Left forelimb (tissue), 1 donor: Measurements from ENCODE around the gene PTBP3.
"Not testable (repeated sequence)": the region's sequence is repeated elsewhere in the genome, so short reads cannot be mapped to it uniquely, and the experiment has no call there.

Experiments
- DNase-seq: peaks from one replicate; pipeline ENCODE4 v3.0.0-alpha.2; 2018; ENCODE audit warnings: low spot score

The PTBP3 gene, protein sequence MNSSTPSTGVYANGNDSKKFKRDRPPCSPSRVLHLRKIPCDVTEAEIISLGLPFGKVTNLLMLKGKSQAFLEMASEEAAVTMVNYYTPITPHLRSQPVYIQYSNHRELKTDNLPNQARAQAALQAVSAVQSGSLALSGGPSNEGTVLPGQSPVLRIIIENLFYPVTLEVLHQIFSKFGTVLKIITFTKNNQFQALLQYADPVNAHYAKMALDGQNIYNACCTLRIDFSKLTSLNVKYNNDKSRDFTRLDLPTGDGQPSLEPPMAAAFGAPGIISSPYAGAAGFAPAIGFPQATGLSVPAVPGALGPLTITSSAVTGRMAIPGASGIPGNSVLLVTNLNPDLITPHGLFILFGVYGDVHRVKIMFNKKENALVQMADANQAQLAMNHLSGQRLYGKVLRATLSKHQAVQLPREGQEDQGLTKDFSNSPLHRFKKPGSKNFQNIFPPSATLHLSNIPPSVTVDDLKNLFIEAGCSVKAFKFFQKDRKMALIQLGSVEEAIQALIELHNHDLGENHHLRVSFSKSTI

DNA sequence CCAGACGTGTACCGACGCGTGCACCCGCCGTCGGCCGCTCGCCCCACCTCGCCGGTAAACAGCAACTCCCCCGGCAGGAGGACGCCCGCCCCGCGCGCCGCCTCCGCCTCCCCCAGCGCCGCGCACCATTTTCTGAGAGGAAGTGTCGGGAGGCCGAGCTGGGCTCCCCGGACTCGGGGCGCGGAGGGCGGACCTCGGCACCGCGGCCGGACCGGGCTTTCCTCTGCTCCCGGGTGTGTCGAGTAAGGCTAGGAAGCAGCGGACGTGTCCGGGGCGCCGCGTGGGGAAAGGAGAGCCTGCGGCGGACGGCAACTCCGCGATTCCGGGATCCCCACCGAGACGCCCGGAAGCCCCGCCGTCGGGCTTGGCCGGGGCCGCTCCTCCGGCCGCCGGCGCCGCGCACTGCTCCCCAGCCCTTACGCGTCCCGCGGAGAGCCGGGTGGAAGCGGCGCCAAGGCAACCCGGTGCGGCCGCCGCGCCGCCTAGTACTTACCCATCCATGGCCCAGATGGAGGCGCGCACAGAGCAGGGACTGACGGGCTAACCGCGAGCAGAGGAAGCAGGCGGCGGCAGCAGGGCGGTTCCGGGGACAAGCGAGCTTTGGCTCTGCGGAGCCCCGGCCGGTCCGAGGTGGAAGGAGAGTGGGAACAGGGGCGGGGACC is at the start of gene PTBP3:
TSS of gene PTBP3 (minus strand) at position 643 of the 662 bp plus-strand sequence. CDS start 35,754 bp downstream, outside the sequence.
- peak; percentile 88 for DNase-seq

DNA sequence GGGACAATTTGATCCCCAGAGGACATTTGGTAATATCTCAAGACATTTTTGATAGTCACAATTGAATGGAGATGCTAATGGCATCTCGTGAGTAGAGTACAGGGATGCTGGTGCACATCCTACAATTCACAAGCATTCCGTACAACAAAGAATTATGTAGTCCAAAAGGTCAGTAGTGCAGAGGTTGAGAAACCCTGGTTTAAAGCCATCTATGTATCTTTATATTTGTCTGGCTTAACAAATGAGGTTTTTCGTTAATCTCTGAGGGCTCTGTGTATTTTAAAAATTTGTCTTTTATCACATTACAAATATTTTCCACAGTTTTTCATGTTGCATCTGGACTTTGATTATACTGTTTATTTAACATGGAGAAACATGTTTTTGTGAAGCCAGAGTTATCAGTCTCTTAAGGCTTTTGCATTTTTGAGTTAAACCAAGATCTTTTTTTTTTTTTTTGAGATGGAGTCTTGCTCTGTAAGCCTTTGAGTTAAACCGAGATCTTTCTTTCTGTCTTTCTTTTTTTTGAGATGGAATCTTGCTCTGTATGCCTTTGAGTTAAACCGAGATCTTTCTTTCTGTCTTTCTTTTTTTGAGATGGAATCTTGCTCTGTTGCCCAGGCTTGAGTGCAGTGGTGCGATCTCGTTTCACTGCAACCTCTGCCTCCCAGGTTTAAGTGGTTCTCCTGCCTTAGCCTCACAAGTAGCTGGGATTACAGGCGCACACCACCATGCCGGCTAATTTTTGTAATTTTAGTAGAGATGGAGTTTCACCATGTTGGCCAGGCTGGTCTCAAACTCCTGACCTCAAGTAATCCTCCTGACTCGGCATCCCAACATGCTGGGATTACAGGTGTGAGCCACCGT is 49.3 kb upstream of the PTBP3 start:
- DNase-seq = no peak

GRCh38 chr9:112382066-112382465 is 48.6 kb upstream of the PTBP3 start:
- no peak for DNase-seq

GRCh38 chr9:112380825-112381221 is 47.4 kb upstream of the PTBP3 start:
- DNase-seq = no peak

DNA sequence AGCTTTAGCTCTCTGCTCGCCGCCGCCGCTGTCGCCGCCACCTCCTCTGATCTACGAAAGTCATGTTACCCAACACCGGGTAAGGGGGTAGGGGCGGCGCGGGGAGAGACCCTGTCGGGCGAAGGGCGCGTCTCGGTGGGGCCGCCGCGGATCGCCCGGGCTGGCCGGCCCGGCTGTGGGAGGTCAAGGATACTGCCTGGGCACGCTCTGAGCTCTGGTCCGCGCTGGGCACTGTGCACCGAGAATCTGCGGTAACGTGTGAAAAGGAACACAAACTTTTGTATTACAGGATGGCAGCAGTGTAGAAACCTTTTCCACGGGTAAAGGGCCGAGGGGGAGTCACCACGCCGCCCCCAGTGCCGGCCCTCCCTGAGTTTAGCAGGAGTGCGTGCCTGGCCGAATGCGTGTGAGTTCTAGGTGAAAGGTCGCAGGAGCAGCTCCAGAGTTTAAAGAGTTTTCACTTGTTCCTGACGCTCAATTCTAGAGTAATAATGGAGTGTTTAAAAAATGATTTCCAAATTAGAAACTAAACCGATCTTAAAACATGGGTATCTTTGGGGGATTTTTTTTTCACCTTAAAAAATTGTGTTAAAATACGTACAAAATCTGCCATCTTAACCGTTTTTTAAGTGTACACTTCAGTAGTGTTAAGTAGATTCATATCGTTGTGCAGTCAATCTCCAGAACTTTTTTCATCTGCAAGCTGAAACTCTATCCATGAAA is 46.8 kb upstream of the PTBP3 start, which contains the start of gene HSDL2:
TSS of gene HSDL2 (plus strand) at position 7 of the 723 bp plus-strand sequence. CDS start at position 63, 56 bp downstream.
- DNase-seq = no peak

- peak; percentile 99 for DNase-seq
Measured at GRCh38 chr9:112379177-112380101, 46.0 kb upstream of the PTBP3 start.

DNA sequence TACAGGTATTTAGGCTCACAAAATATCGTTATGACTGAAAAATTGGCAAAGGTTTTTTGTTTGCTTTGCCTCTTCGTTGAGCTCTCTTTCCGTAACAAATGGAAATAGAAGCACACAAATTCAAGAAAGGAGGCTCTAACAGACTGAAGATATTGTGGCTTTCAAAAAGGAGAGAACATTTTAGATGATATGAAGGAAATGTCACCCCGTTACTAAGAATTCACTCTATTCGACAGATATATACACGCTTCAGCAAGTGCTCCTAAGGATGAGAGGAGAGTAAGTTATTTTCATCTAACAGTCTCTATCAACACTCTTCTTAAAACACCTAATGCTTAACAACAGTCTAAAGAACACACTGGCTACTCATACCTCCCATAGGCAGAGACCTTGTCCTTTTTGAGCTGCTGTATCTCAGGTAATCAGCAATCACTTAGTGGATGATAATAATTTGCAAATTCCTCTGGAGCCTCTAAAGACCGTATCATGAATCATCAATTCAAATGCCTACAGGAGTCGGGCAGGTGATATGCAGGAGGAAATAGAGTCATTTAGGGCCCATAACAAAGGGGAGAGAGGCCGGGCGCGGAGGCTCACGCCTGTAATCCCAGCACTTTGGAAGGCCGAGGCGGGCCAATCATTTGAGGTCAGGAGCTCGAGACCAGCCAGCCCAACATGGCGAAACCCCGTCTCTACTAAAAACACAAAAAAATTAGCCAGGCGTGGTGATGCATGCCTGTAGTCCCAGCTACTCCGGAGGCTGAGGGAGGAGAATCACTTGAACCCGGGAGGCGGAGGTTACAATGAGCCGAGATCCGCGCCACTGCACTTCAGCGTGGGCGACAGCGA is 45.1 kb upstream of the PTBP3 start:
- no peak for DNase-seq

DNA sequence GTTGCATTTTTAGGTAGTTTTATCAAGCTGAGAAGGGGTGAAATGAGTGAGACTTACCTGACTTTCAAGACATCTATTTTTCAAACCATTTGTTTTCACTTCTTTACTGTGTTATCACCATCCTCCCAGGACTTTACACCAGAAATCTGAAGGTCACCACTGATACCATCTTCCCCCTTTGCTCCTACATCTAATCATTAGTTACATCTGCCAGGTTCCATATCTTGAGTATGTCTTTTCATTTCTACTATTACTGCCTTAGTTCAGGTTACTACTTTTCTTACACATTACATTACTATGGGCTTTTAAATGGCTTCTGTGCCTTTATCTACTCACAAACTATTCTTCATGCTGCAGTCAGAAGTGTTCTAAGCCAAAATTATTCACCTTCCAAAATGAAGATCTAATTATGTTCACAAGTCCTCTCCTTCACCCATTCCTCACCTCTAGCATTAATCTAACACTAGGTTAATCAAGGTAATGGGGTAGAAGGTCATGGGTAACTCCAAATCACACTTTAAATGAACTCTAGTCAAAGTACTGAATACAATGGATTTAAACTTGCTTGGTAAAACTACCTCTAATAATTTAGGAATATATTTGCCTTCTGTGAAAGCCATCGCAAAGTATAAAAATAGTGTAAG is 44.4 kb upstream of the PTBP3 start:
- DNase-seq = no peak

- no peak for DNase-seq
Measured at GRCh38 chr9:112377087-112377486, 43.7 kb upstream of the PTBP3 start.

- no peak for DNase-seq
Measured at GRCh38 chr9:112375361-112375760, 41.9 kb upstream of the PTBP3 start.

GRCh38 chr9:112374232-112374631 is 40.8 kb upstream of the PTBP3 start:
- DNase-seq = not testable (repeated sequence)

GRCh38 chr9:112373666-112374065 is 40.2 kb upstream of the PTBP3 start:
- DNase-seq = not testable (repeated sequence)

DNA sequence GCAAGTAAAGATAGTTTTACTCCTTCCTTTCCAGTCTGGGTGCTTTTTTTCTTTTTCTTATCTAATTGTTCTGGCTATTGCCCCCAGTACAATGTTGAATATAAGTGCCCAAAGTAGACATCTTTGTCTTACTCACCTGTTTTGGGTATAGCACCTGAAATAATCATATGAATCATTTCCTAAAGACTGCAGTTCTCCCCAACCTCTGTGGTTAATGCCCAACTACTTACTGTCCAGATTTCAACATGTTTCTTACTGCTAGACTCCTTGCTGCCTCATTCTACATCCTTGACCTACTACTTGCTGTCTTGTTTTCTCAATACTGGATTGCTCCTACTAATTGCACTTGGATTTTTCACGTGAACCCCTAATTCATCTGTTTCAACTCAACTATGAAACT is 37.6 kb upstream of the PTBP3 start:
- DNase-seq = no peak

DNA sequence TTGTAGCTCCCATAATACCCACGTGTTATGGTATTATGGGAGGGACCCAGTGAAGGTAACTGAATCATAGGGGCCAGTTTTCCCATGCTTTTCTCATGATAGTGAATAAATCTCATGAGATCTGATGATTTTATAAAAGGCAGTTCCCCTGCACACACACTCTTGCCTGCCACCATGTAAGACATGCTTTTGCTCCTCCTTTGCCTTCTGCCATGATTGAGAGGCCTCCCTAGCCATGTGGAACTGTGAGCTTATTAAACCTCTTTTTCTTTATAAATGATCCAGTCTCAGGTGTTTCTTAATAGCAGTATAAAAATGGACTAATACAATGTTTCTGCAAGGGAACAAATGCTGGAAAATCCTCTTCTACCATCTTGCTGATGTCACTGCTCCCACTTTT is 36.4 kb upstream of the PTBP3 start:
- no peak for DNase-seq

DNA sequence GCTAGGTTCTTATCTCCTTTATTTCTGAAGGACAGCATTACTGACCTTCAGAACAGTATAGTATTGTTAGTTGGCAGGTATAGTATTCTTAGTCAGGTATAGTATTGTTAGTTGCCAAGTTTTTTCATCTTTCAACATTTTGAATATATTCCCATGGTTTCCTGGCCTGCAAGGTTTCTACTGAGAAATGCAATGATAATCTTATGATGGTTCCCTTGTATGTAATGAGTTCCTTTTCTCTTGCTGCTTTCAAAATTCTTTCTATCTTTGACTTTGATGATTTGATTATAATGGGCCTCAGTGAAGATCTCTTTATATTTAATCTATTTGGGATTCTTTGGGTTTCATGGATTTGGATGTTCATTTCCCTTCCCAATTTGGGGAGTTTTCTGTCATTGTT is 34.0 kb upstream of the PTBP3 start:
- DNase-seq = no peak

DNA sequence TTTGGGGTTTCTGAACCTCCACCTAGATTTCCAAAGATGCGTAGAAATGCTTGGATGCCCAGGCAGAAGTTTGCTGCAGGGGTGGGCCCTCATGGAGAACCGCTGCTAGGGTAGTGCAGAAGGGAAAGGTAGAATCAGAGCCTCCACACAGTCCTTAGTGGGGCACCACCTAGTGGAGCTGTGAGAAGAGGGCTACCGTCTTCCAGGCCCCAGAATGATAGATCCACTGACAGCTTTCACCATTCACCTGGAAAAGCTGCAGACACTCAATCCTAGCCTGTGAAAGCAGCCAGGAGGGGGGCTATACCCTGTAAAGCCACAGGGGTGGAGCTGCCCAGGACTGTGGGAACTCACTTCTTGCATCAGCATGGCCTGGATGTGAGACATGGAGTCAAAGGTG is 33.2 kb upstream of the PTBP3 start:
- no peak for DNase-seq

GRCh38 chr9:112365257-112365656 is 31.8 kb upstream of the PTBP3 start:
- not testable (repeated sequence) for DNase-seq

- DNase-seq = no peak
Measured at GRCh38 chr9:112364761-112365160, 31.3 kb upstream of the PTBP3 start.

DNA sequence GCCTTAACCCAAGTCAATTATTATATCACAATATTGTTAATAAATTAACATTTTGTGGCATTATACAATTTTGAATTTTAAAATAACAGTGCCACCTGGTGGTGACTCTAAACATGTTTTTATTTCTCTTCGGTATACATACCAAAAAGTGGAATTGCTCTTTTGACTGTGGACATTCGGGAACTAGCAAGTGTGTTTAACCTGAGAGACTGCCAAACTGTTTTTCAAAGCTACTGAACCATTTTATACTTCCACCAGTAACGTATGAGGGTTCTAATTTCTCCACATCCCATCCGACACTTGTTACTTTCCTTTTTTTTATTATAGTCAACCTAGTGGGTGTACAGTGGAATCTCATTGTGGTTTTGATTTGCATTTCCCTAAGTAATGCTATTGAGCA is 28.2 kb upstream of the PTBP3 start:
- DNase-seq = no peak
